SJCRH30 (cell line): ENCODE data around the gene MAPK8. TPM values are rescaled to one million over a fixed set of nuclear protein-coding genes. Genes with fewer than 3 reads are reported as not detected.

ENCODE experiments used
- total RNA-seq: library from RNA; depleted of rRNA; stranded (reverse); fragments of >200 nt; shearing (Covaris generic); gene quantifications from 2 replicates; pipeline ENCODE4 v1.2.3, GENCODE V29; 2014; rRNA removed

The MAPK8 gene
- total RNA-seq, 1 experiment from 2014 or later = 58.7 TPM

Other genes with a start within 250 kb of the MAPK8 start
- not detected in 2 replicates for gene FRMPD2, start 32.0 kb upstream of the MAPK8 start, total RNA-seq